Stimulated activated CD4-positive, alpha-beta T cell treated with anti-CD3 and anti-CD28 coated beads, TNF-alpha, amount 100 ng/mL, for 4 hours (primary cell): ENCODE results near the gene CYP2A6.
A peak's percentile ranks its signal among the peaks of the same experiment; 100 is the strongest.

Source experiments
- DNase-seq, 3 experiments: peaks; one replicate each; pipeline ENCODE4 v3.0.0-alpha.2; 2020; ENCODE audit warnings: low read depth in 3 of 3

The CYP2A6 gene

DNA sequence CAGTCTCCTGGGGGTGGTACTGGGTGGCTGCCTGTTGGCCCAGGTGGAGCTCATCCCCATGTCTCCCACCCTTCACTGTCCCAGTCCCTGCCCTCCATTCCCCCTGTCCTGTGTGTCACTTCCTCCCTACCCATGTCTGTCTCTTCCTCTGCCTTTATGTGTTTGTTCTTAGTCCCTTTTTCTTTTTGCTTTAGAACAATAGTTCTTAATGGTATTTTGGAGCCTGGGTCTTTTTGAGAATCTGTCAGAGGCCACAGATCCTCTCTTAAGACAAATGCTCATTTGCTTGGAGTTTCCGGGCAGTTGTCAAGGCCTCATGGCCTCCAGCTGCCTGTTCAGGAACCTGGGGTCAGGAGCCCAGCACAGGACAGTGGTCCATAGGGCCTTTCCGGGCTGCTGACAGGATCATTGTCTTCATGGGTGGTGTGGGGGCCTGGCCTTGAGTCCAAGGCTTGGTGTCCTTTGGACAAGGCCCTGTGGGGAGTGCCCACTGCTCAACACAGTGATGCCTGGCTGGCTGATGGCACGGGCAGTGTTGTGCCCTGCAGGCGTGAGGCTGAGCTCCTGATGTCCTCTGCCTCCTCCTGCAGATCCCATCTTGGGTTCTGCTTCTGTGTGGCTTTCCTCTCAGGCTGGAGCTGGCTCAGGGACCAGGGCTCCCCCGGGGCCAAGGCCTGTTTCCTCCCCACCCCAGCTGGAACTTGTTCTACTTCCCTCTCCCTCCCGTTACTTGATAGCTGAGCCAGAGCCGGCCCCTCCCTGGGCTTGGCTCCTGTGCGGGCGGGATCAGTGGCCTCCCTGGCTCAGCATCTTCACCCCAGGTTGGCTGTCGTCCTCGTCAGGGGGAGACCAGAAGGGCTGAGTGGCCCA is 47.7 kb downstream of the CYP2A6 start:
- no peak for DNase-seq

DNA sequence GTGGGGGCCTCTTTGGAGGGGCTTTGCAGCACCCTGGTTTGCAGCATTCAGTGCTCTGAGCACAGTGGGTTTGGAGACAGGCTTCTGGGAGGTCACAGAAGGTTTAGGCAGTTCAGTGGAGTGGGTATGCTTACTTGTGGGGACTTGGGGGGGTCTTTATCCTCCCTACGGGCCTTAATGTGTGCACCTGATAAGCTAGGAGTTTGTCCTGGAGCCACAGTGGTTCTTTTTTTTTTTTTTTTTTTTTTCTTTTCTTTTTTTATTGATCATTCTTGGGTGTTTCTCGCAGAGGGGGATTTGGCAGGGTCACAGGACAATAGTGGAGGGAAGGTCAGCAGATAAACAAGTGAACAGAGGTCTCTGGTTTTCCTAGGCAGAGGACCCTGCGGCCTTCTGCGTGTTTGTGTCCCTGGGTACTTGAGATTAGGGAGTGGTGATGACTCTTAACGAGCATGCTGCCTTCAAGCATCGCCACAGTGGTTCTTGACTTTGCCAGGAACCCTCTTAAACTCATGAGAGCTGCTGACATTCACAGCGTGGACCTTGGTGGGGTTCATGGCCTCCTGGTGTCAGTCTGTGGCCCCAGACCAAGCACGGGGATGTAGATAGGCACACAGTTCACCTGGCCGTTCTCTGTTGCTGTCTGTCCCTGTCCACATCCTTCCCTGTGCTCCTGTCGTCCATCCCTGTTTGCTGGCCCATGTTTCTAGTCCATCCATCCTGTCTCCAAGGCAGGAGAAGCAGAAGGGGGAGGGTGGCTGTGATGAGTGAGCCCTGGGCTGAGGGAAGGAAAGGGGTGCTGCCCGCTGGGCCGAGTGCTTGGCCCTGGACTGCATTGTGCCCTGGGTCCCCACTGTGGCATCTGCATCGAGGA is 48.6 kb downstream of the CYP2A6 start:
- no peak for DNase-seq

DNA sequence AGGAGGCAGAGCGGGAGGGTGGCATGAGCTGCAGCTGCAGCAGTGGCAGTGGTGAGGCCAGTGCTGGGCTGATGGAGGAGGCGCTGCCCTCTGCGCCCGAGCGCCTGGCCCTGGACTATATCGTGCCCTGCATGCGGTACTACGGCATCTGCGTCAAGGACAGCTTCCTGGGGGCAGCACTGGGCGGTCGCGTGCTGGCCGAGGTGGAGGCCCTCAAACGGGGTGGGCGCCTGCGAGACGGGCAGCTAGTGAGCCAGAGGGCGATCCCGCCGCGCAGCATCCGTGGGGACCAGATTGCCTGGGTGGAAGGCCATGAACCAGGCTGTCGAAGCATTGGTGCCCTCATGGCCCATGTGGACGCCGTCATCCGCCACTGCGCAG is 49.3 kb downstream of the CYP2A6 start:
- DNase-seq: no peak

DNA sequence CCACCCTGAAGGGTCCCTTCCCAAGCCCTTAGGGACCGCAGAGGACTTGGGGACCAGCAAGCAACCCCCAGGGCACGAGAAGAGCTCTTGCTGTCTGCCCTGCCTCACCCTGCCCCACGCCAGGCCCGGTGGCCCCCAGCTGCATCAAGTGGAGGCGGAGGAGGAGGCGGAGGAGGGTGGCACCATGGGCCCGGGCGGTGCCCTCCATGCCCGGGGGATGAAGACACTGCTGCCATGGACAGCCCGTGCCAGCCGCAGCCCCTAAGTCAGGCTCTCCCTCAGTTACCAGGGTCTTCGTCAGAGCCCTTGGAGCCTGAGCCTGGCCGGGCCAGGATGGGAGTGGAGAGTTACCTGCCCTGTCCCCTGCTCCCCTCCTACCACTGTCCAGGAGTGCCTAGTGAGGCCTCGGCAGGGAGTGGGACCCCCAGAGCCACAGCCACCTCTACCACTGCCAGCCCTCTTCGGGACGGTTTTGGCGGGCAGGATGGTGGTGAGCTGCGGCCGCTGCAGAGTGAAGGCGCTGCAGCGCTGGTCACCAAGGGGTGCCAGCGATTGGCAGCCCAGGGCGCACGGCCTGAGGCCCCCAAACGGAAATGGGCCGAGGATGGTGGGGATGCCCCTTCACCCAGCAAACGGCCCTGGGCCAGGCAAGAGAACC is 49.8 kb downstream of the CYP2A6 start:
- no peak for DNase-seq

DNA sequence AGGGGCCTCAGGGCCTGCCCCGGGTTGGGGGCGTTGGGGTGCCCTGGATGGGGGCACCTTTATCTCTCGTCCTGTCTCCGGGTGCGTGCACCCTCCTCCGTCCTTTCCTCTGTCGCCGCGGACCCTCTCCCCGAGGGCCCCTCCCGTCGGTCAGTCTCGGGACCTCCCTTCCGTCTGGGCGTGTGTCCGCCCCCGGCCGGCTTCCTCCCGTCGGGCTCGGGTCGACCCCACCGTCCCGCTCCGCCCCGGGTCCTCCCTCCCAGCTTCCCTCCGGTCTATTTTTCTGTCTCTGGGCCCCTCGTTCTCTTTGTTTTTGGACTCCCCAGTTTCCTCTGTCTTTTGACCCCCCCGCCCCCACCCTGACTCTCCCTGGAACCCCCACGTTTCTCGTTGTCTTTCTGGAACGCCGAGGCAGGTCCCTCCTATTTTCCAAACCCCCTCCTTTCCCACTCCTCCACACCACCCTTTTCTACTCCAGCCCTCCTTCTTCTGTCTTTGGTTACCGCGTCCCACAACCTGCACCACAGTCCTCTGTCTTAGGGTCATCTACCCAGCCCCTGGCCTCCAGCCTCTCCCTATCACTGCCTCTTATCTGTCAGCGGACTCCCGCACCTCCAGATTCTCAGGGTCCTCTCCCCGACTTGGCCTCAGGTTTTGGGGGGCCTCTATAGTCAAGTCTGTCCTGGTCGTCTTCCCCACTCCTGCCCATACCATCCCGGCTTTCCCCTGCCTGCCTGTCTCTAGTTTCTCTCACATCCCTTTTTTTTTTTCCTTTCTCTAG is 50.5 kb downstream of the CYP2A6 start:
- DNase-seq: no peak

DNA sequence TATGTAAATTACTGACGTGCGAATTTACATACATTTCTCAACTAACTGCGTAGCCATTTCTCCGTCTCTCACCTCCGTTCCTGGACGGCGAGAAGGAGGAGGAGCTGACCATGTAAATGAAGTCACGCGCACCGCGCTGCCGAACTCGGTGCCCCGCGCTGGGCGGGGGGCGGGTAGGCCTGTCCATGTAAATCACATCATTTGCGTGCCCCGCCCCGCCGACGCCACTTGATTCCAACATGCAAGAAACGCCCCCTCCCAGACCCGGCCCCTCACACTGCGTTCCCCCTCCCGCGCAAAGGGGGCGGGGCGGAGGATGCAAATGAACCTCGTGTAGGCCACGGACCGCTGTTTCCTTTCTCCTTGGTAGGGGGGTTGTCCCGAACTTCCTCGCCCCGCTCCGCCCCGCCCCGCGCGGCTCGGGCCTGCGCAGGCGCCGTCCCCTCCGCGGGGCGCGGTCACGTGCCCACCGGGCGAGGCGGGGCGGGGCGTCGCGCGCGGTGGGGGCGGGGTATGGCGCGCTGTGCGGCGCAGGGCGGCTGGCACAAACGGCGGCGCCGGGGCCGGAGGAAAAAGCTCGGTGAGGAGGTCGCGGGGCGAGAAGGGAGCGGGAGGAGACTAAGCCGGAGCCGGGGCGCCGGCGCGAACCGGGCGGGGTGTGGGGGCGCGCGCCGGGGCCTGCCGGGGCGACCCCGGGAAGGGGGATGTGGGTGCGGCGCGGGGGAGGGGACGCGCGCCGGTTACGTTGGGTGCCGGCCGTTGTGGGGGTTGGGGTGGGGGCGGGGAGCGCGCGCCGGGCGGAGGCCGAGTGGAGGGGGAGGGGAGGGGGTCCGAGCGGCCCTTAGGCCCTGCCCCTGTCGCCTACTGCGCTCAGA is 51.3 kb downstream of the CYP2A6 start, which contains the start of gene EGLN2:
TSS of gene EGLN2 (plus strand) at position 509 of the 875 bp plus-strand sequence. CDS start 1,382 bp downstream, outside the sequence.
- DNase-seq: peak; percentile 99 to 100 (median 100)

DNA sequence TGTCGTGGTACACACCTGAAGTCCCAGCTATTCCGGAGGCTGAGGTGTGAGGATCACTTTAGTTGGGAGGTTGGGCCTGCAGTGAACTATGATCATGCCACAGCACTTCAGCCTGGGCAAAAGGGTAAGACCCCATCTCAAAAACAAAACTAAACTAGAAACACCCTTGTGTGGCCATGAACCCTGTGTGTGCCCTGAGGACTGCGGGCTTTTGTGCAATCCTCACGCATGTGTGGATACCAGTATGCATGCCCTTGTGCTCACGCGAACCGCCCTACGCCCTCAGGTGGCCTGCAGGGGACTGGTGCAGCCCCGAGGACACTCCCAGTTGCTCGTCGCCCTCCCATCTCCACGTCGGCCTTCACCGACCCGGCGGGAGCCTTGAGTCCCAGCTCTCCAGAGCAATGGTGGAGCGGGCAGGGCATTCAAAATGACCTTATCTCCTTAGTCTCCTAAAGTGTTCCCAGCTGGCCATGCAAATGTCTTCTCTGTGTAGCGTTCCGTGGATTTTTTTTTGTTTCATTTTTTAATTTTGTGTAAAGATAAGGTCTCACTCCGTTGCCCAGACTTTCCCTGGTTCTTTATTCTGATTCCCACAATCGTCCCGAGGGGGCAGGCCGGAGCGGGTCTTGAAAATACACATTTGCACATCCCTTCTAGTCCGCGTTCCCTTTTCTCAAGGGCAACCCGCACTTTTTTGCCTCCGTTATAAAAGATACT is 52.1 kb downstream of the CYP2A6 start:
- peak in 1 of 3 experiments; percentile 33 for DNase-seq

DNA sequence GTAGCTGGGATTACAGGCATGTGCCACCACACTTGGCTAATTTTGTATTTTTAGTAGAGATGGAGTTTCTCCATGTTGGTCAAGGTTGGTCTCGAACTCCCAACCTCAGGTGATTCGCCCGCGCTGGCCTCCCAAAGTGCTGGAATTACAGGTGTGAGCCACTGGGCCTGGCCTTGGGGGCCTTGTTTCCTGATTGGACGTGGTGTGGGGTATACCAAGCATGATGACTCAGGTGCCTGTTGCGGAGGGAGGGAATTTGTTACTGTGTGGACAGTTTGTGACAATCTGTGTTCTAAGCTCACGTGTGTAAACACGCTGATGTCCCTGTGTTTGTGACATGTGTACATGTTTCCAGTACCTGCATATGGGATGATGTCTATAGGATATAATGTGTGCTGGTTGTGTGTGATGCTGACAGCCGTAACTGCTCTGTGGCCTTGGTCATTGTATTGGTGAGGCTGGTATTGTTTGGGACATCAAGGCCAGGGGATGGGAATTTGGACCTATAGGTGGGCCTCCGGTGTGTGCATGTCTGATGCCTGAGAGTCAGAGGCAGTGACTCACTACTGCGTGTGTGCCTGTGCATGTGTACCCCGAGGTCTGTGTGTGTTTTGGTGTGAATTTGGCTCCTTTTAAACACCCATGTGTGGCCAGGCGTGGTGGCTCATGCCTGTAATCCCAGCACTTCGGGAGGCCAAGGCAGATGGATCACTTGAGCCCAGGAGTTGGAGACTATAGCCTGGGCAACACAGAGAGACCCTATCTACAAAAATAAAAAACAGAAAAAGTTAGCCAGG is 52.9 kb downstream of the CYP2A6 start:
- no peak for DNase-seq
